Measurements from ENCODE around the gene MED23. TPM values are rescaled to one million over a fixed set of nuclear protein-coding genes. Genes with fewer than 3 reads are reported as not detected.

MED23 gene
- total and polyA plus RNA-seq, 9 of the 15 experiments (the other 6 are each of a cell fraction or from before 2014, with no cell fraction given) = 13.7 to 61.2 (median 27.2) TPM

GRCh38 chr6:131657630-131658111 lies 29.6 kb upstream of the MED23 start (continued):
- TF ChIP-seq ZEB2 (IDR thresholded peaks at IDR 0.05) = peak; percentile 37; the same call in 1 of the 2 replicates
- 0 out of 2 replicates have a peak, but pooled peaks have one; percentile 38 for TF ChIP-seq NBN (IDR thresholded peaks at IDR 0.05; ENCODE audit: low read depth)
- TF ChIP-seq CTBP1 (IDR thresholded peaks at IDR 0.05; ENCODE audit: borderline replicate concordance) = peak; percentile 76
- TF ChIP-seq GTF2E2 (tag; IDR thresholded peaks at IDR 0.05) = 0 out of 2 replicates have a peak, but pooled peaks have one; percentile 37
- 0 out of 2 replicates have a peak, but pooled peaks have one; percentile 32 for TF ChIP-seq THRA (IDR thresholded peaks at IDR 0.05)
- TF ChIP-seq EP300 (IDR thresholded peaks at IDR 0.05; ENCODE audit: low read length) = peak; percentile 73
- peak; percentile 95 for TF ChIP-seq FOSL1 (tag; conservative IDR thresholded peaks at IDR 0.05)
- TF ChIP-seq SMARCA4 (IDR thresholded peaks at IDR 0.05) = peak; percentile 77
- TF ChIP-seq, protein P1, sequence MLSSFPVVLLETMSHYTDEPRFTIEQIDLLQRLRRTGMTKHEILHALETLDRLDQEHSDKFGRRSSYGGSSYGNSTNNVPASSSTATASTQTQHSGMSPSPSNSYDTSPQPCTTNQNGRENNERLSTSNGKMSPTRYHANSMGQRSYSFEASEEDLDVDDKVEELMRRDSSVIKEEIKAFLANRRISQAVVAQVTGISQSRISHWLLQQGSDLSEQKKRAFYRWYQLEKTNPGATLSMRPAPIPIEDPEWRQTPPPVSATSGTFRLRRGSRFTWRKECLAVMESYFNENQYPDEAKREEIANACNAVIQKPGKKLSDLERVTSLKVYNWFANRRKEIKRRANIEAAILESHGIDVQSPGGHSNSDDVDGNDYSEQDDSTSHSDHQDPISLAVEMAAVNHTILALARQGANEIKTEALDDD (IDR thresholded peaks at IDR 0.05) = peak; percentile 91
- TF ChIP-seq CBFA2T2 (conservative IDR thresholded peaks at IDR 0.05) = peak; percentile 60
- peak; percentile 80 for TF ChIP-seq CBFA2T3 (IDR thresholded peaks at IDR 0.05)
- TF ChIP-seq ZSCAN29 (IDR thresholded peaks at IDR 0.05) = peak; percentile 72
- TF ChIP-seq NFRKB (IDR thresholded peaks at IDR 0.05; ENCODE audit: low read depth) = no peak
- peak; percentile 60 for TF ChIP-seq TCF3 (CRISPR knock-in tag; IDR thresholded peaks at IDR 0.05)
- no peak for TF ChIP-seq GATAD2B (IDR thresholded peaks at IDR 0.05; ENCODE audit: borderline replicate concordance)
- TF ChIP-seq SMARCC2 (IDR thresholded peaks at IDR 0.05; ENCODE audit: low read depth) = 0 out of 2 replicates have a peak, but pooled peaks have one; percentile 50
- 0 out of 2 replicates have a peak, but pooled peaks have one; percentile 20 for TF ChIP-seq MEF2A (IDR thresholded peaks at IDR 0.05; ENCODE audit: control insufficient read depth, low read depth, low read length)
- TF ChIP-seq RCOR1 (IDR thresholded peaks at IDR 0.05; ENCODE audit: borderline replicate concordance in 1 of 2, low read depth in 2 of 2, low read length in 2 of 2) = peak in 1 of 2 experiments; percentile 78; a peak in 2 of 4 replicates
- TF ChIP-seq, protein P2, sequence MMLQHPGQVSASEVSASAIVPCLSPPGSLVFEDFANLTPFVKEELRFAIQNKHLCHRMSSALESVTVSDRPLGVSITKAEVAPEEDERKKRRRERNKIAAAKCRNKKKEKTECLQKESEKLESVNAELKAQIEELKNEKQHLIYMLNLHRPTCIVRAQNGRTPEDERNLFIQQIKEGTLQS (IDR thresholded peaks at IDR 0.05) = peak; percentile 84
- TF ChIP-seq, protein P2 (CRISPR knock-in tag; conservative IDR thresholded peaks at IDR 0.05) = no peak
- peak; percentile 65; the same call in 1 of the 2 replicates for TF ChIP-seq KLF16 (IDR thresholded peaks at IDR 0.05)
- peak; percentile 80; the same call in 1 of the 2 replicates for TF ChIP-seq JUND (IDR thresholded peaks at IDR 0.05; ENCODE audit: borderline replicate concordance, low read depth, low read length)
- peak; percentile 82; the same call in 2 of the 3 replicates for TF ChIP-seq JUND (tag; IDR thresholded peaks at IDR 0.05; ENCODE audit: borderline replicate concordance, low read depth, low read length)
- TF ChIP-seq LCOR (CRISPR knock-in tag; IDR thresholded peaks at IDR 0.05) = peak; percentile 89; the same call in 1 of the 2 replicates
- TF ChIP-seq ZNF408 (CRISPR knock-in tag; IDR thresholded peaks at IDR 0.05; ENCODE audit: low read depth) = no peak
- TF ChIP-seq ESRRA (IDR thresholded peaks at IDR 0.05; ENCODE audit: borderline replicate concordance, low read depth) = peak; percentile 79; the same call in 1 of the 2 replicates
